ENCODE data around the gene GSG1L.

The GSG1L gene

GRCh38 chr16:27929818-27930217 is 133.7 kb downstream of the GSG1L start:
- no peak for DNase-seq
- TF ChIP-seq GATA1 (IDR thresholded peaks at IDR 0.05; ENCODE audit: low read depth, low read length) = no peak
- no peak for TF ChIP-seq POLR2A (IDR thresholded peaks at IDR 0.05; ENCODE audit: low read length)

- no peak for DNase-seq
- no peak for TF ChIP-seq GATA1 (IDR thresholded peaks at IDR 0.05; ENCODE audit: low read depth, low read length)
- no peak for TF ChIP-seq POLR2A (IDR thresholded peaks at IDR 0.05; ENCODE audit: low read length)
Observed at GRCh38 chr16:27928542-27928941, 135.0 kb downstream of the GSG1L start.

GRCh38 chr16:27927266-27927901 is 136.1 kb downstream of the GSG1L start:
- no peak for DNase-seq
- TF ChIP-seq GATA1 (IDR thresholded peaks at IDR 0.05; ENCODE audit: low read depth, low read length) = no peak
- no peak for TF ChIP-seq POLR2A (IDR thresholded peaks at IDR 0.05; ENCODE audit: low read length)

GRCh38 chr16:27925612-27926011 is 137.9 kb downstream of the GSG1L start:
- TF ChIP-seq POLR2A (IDR thresholded peaks at IDR 0.05; ENCODE audit: low read length) (no peak), GATA1 (IDR thresholded peaks at IDR 0.05; ENCODE audit: low read depth, low read length) (no peak)
- DNase-seq = no peak

GRCh38 chr16:27924411-27925118 is 138.9 kb downstream of the GSG1L start:
- TF ChIP-seq GATA1 (IDR thresholded peaks at IDR 0.05; ENCODE audit: low read depth, low read length) (no peak), POLR2A (IDR thresholded peaks at IDR 0.05; ENCODE audit: low read length) (no peak)
- DNase-seq = no peak

- DNase-seq = no peak
- no peak for TF ChIP-seq POLR2A (IDR thresholded peaks at IDR 0.05; ENCODE audit: low read length)
Observed at GRCh38 chr16:27923751-27924150, 139.8 kb downstream of the GSG1L start.

- TF ChIP-seq GATA1 (IDR thresholded peaks at IDR 0.05; ENCODE audit: low read depth, low read length) (no peak), POLR2A (IDR thresholded peaks at IDR 0.05; ENCODE audit: low read length) (no peak)
- no peak for DNase-seq
Observed at GRCh38 chr16:27922433-27922832, 141.1 kb downstream of the GSG1L start.

GRCh38 chr16:27921134-27921533 is 142.4 kb downstream of the GSG1L start:
- no peak for DNase-seq
- TF ChIP-seq GATA1 (IDR thresholded peaks at IDR 0.05; ENCODE audit: low read depth, low read length) (no peak), POLR2A (IDR thresholded peaks at IDR 0.05; ENCODE audit: low read length) (no peak)

GRCh38 chr16:27920391-27920891 is 143.1 kb downstream of the GSG1L start:
- TF ChIP-seq GATA1 (IDR thresholded peaks at IDR 0.05; ENCODE audit: low read depth, low read length) (no peak), POLR2A (IDR thresholded peaks at IDR 0.05; ENCODE audit: low read length) (no peak)
- no peak for DNase-seq

GRCh38 chr16:27918755-27919154 is 144.8 kb downstream of the GSG1L start:
- TF ChIP-seq POLR2A (IDR thresholded peaks at IDR 0.05; ENCODE audit: low read length) (no peak), GATA1 (IDR thresholded peaks at IDR 0.05; ENCODE audit: low read depth, low read length) (no peak)
- DNase-seq = no peak

GRCh38 chr16:27917949-27918348 is 145.6 kb downstream of the GSG1L start:
- DNase-seq = no peak
- TF ChIP-seq POLR2A (IDR thresholded peaks at IDR 0.05; ENCODE audit: low read length) = no peak
- no peak for TF ChIP-seq GATA1 (IDR thresholded peaks at IDR 0.05; ENCODE audit: low read depth, low read length)

GRCh38 chr16:27911486-27911885 is 152.0 kb downstream of the GSG1L start:
- TF ChIP-seq GATA1 (IDR thresholded peaks at IDR 0.05; ENCODE audit: low read depth, low read length) (no peak), POLR2A (IDR thresholded peaks at IDR 0.05; ENCODE audit: low read length) (no peak)
- no peak for DNase-seq

GRCh38 chr16:27907457-27907972 is 156.0 kb downstream of the GSG1L start:
- TF ChIP-seq POLR2A (IDR thresholded peaks at IDR 0.05; ENCODE audit: low read length) = no peak
- no peak for TF ChIP-seq GATA1 (IDR thresholded peaks at IDR 0.05; ENCODE audit: low read depth, low read length)
- DNase-seq = no peak

GRCh38 chr16:27906883-27907282 is 156.6 kb downstream of the GSG1L start:
- no peak for DNase-seq
- TF ChIP-seq POLR2A (IDR thresholded peaks at IDR 0.05; ENCODE audit: low read length) (no peak), GATA1 (IDR thresholded peaks at IDR 0.05; ENCODE audit: low read depth, low read length) (no peak)

Data from erythroblast (primary cell).